AG04449 (cell line): ENCODE results near the gene GRID2.
"Not testable (repeated sequence)": the region's sequence is repeated elsewhere in the genome, so short reads cannot be mapped to it uniquely, and the experiment has no call there.

Experiments used
- CTCF ChIA-PET: fragments of 350-600 bp; formaldehyde crosslinking; extraction: SDS; loops from one replicate; lab custom pipeline; 2021; ENCODE audit warnings: antibody characterized with exemption; lab: Yijun Ruan, JAX
- POLR2A ChIA-PET: fragments of 400-600, 350-600 bp; formaldehyde crosslinking; extraction: SDS; loops from one replicate; lab custom pipeline; 2020; ENCODE audit warnings: antibody characterized with exemption, inconsistent platforms; lab: Yijun Ruan, JAX
- DNase-seq: peaks from one replicate; pipeline ENCODE4 v3.0.0-alpha.2; 2010; ENCODE audit warnings: low read depth, low spot score
- H3K4me3 ChIP-seq: 2 replicates; pipeline ENCODE4 v1.5.1; 2011; ENCODE audit warnings: low read depth, mild to moderate bottlenecking, control low read depth, low read length
- CTCF ChIP-seq: IDR thresholded peaks from one replicate; pipeline ENCODE4 v1.5.1; 2011; ENCODE audit warnings: mild to moderate bottlenecking, moderate library complexity, low read length, control low read depth, inconsistent platforms; ENCODE audit not compliant: insufficient read depth; ENCODE audit errors: missing control alignments

GRID2 gene

GRCh38 chr4:93299118-93299517, 995.4 kb downstream of the GRID2 start:
- ChIA-PET CTCF (no interaction called here), POLR2A (no interaction called here)
- DNase-seq = no peak
- H3K4me3 ChIP-seq = no peak overlapping the region
- no peak for TF ChIP-seq CTCF

DNA sequence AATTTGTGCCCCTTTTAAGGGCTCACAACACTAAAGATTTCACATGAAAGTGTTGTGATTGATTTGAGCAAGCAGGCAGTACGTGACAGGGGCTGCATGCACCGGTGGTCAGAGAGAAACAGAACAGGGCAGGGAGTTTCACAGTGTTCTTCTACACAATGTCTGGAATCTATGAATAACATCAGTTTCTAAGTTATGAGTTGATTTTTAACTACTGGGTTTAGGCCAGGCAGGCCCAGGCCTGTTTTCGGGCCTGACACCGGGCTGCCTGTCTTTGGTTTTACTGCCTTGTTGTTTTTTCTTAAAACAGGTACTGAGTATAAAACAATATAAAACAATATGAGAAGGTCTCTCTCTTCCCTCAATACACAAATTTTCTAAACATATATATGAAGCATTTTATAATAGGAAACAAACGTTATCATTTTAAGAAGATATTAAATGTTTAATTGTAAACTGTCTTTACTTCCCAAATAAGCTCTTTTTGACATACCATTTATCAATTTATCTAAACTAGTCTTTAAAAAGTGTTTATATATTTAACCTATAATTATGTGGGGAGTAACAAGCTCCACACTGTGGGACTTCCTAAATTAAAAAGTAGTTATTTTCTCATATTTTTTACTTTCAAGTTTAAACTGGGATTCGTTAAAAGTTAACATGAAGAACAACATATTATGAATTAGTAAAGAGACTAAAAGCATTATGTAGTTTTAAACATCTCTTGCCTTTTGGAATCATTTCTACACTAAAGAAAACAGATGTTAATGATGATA, 997.2 kb downstream of the GRID2 start:
- DNase-seq, CTCF ChIA-PET, POLR2A ChIA-PET, H3K4me3 ChIP-seq: not testable (repeated sequence)

GRCh38 chr4:93302310-93302709, 998.5 kb downstream of the GRID2 start:
- no peak overlapping the region for H3K4me3 ChIP-seq
- POLR2A ChIA-PET = no interaction called here
- no peak for TF ChIP-seq CTCF
- no peak for DNase-seq
- CTCF ChIA-PET = no interaction called here

GRCh38 chr4:93303440-93303839, 999.7 kb downstream of the GRID2 start:
- no peak overlapping the region for H3K4me3 ChIP-seq
- no peak for DNase-seq
- TF ChIP-seq CTCF = no peak
- POLR2A ChIA-PET = no interaction called here
- CTCF ChIA-PET = no interaction called here

- TF ChIP-seq CTCF = no peak
- ChIA-PET POLR2A (no interaction called here), CTCF (no interaction called here)
- DNase-seq = no peak
- no peak overlapping the region for H3K4me3 ChIP-seq
Measured at GRCh38 chr4:93312299-93312698, 1008.5 kb downstream of the GRID2 start.

DNA sequence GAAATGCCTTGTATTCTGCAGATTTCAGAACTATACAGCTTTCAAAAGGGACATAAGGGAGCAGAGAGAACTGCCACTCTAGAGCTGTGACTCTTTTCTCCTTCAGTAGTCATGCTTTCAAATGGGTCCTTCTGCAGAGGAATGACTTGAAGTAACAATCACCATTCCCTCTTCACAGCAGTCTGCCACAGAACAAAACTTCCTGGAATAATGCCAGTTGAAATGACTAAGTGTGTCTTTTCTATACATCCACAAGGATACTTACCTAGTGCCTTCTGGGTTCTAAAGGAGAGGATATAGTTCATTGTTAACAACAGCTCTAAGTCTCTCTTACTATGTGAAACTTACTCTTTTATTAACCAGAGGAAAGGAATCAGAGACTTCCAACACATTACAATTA, 1009.4 kb downstream of the GRID2 start:
- no peak for DNase-seq
- no peak overlapping the region for H3K4me3 ChIP-seq
- TF ChIP-seq CTCF = no peak
- ChIA-PET CTCF (no interaction called here), POLR2A (no interaction called here)

DNA sequence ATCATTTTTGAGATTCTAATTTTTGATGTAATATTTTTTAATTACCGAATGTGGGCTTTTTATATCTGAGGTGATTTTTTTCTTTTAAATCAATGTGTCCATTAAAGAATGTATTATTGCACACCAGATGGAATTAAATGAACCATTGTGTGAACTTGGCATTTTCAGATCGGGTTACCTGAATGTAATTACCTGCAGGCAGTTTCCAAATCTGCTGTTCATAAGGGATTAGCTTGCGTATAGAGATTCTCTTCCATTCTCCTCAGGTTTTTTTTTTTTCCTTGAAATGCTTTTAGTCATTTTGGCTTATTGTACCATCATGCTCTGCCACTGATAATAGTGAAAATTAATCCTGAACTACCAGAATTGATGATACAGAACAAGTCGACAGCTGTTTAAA, 1013.3 kb downstream of the GRID2 start:
- DNase-seq = no peak
- no peak overlapping the region for H3K4me3 ChIP-seq
- ChIA-PET CTCF (no interaction called here), POLR2A (no interaction called here)
- no peak for TF ChIP-seq CTCF
